Prostate gland (tissue), 2 donors: ENCODE results near the gene TSHZ1.

ENCODE experiments used
- POLR2A ChIP-seq: fragments of 450-650 bp; IDR thresholded peaks from one replicate; pipeline ENCODE4 v1.6.1; 2016; ENCODE audit warnings: antibody characterized with exemption, mild to moderate bottlenecking
- TF ChIP-seq, protein P1 (sequence below), 4 experiments: fragments of 200-600 bp in 2 of 4; fragments of 450-650 bp in 2 of 4; sonication (generic) in 2 of 4; IDR thresholded peaks; 1 replicate in 3 of 4; 2 replicates in 1 of 4; pipeline ENCODE4 v1.5.1; 2016 to 2019; ENCODE audit warnings: antibody characterized with exemption in 4 of 4, mild to moderate bottlenecking in 2 of 4, moderate library complexity in 2 of 4

DNA sequence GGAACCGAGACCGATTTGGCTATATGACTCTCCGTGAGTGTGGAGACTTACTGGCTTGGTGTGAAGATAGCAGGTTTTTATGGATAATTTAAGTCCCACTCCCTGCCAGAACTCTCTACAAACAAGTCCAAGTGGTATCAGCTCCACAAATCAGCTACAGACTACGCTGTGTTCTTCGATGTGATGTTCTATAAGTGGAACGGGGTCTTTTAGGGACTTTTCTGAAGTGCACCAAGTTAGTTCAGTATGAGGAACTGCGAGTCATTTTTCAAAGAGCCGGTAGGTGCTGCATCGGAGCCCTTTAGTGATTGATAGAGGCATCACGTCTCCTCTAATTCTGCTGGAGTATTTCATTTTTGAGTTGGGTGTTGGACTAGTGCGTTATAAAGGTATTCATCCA, 107.1 kb downstream of the TSHZ1 start:
- TF ChIP-seq, protein P1, sequence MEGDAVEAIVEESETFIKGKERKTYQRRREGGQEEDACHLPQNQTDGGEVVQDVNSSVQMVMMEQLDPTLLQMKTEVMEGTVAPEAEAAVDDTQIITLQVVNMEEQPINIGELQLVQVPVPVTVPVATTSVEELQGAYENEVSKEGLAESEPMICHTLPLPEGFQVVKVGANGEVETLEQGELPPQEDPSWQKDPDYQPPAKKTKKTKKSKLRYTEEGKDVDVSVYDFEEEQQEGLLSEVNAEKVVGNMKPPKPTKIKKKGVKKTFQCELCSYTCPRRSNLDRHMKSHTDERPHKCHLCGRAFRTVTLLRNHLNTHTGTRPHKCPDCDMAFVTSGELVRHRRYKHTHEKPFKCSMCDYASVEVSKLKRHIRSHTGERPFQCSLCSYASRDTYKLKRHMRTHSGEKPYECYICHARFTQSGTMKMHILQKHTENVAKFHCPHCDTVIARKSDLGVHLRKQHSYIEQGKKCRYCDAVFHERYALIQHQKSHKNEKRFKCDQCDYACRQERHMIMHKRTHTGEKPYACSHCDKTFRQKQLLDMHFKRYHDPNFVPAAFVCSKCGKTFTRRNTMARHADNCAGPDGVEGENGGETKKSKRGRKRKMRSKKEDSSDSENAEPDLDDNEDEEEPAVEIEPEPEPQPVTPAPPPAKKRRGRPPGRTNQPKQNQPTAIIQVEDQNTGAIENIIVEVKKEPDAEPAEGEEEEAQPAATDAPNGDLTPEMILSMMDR (IDR thresholded peaks at IDR 0.05), result no peak
- TF ChIP-seq POLR2A, result no peak
